CD4-positive, alpha-beta T cell treated with Interleukin-1 beta for 1 hour (primary cell): ENCODE results near the gene PAFAH1B1.
A peak's percentile ranks its signal among the peaks of the same experiment; 100 is the strongest.
"Not testable (repeated sequence)": the region's sequence is repeated elsewhere in the genome, so short reads cannot be mapped to it uniquely, and the experiment has no call there.

Source experiments
- DNase-seq, 2 donors: peaks; one replicate each; pipeline ENCODE4 v3.0.0-alpha.2; 2020 to 2022

Gene PAFAH1B1

DNA sequence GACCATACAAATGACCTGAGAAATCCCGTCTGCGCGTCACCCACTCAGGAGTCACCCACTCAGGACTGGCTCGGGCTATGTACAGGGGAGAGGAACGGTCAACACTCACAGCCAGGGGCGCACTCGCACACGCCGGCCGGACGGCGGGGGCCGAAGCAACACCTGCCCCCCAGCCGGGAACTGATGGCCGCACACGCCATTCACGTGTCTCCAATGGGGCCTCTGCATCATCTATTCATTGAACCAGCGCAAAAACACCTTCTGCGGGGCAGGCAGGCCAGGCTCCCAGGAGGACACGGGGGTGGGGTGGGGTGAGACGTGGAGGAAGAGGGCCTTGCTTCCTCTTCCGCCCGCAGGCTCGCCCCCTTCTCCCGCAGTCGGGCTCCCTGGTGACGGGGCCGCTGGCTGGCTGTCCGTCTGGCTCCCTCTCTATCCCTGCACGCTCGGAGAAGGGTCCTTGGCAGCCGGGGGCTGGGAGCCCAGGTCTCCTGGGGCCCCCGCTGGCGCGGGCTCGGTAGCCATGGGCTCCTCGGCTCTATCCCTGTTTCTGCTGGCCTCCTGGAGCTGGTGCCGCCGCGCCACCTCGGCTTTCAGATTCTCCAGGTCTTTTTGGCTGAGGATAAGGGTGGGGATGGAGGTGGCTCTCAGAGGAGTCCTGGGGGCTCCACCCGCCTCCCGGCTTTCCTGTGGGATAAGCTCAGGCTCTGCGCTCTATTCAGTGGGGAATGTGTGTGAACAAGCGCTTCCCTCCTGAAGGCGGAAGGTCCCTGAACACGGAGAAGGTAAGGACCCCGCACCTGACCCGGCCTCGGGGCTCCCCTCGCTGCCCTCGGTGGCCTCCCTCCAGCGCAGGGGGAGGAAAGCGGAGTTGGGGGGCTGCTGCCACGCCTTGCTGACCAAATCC lies 97.0 kb downstream of the PAFAH1B1 start:
- DNase-seq = no peak

GRCh38 chr17:2691069-2691871 lies 97.8 kb downstream of the PAFAH1B1 start:
- DNase-seq = no peak

DNA sequence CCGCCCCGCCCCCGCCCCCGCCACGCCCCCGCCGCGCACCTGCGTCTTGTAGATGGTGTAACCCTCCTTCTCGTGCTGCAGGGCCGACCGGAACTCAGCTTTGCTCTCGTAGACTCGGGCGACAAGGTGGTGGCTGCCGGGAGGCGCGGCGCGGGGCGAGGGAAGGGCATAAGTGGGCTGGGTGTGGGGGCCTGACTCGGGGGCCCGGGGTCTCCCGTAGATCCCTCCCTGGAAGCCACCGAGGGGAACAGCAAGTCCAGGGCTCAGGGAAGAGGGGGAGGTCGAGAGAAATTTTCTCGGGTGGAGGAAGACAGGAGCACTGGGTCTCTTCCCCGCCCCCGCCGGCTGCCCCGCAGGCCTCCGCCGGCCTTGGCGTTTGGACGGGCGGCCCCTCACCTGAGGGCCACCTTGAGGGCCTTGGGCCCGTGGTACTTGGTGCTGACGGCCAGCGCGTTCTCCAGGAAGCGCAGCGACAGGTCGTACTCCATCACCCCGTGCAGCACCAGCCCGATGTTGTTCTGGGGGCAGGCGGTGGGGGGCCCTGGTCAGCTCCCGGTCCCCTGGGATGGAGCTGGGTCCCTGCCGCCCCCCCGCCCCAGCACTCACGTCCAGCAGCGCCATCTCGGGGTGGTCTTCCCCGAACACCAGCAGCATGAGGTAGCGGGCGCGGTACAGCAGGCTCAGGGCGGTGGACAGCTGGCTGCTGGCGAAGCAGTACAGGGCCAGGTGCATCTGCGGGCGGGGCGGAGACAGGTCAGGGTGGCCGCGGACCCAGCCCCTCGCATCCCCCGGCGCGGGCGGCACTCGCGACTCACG lies 98.7 kb downstream of the PAFAH1B1 start:
- no peak for DNase-seq

- DNase-seq = no peak
Measured at GRCh38 chr17:2692781-2693135, 99.3 kb downstream of the PAFAH1B1 start.

- peak in 1 of 2 donors; percentile 18 for DNase-seq
Measured at GRCh38 chr17:2693561-2694380, 100.3 kb downstream of the PAFAH1B1 start.

DNA sequence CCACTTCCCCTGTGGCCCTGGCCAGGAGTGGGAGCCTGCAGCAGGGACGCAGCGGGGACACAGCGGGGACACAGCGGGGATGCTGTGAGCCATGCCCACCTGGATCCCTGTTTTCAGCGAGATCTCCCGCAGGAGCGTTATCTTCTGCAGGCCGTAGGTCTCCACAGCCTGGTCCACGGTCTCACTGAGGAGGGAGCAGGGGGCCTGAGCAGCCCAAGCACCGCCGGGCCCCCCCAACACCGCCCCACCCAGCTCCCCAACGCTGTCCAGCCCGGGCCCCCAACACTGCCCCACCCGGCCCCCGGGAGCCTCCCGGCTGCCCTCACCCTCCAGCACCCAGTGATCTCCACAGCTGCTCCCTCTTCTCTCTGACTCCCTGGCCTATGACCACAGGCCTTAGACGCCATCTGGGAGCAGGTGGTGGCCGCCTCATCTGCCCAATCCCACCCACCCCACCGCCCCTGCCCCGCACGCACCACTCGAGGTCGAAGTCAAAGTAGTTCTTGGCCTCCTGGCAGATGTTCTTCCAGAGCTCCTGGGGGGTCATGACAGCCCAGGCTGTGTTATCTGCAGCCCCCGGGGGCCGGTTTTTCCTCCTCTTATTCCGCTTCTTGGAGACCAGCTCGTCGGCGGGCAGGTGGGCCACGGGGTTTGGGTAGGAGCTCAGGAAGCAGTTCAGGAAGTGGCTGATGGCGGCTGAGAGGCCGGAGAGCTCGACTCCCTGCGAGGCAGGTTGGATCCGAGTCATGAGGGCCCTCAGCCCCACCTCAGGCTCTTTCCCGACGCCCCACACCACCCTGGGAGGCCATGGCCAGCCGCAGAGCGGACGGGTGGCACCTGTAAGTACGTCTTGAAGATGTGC lies 101.2 kb downstream of the PAFAH1B1 start:
- DNase-seq = no peak

- DNase-seq = no peak
Measured at GRCh38 chr17:2695243-2695960, 101.9 kb downstream of the PAFAH1B1 start.

- no peak for DNase-seq
Measured at GRCh38 chr17:2695961-2696760, 102.7 kb downstream of the PAFAH1B1 start.

DNA sequence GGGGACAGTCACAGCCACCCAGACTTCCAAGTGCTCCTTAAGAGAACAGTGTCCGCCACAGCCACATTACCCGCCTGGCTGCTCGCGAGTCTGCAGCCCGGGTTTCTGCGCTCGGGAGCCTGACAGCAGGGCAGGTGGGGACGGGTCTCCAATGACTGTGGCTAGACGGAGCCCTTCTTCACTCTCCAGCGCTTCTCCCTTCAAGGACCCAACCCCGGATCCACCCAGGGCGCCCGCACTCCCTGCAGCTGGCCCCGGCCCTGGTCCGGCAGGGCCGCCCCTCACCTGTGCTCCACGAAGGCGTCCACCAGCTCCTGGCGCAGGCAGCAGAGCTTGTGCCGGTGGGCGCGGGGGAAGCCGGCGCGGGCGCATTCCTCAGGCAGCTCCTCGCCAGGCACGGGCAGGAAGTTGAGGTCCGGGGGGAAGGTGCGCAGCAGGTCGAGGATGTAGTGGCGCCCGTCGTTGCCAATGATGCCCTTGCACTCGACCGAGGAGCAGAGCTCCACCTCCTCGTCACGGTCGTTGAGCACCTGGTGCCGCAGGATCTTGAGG lies 104.2 kb downstream of the PAFAH1B1 start:
- DNase-seq = no peak

- DNase-seq = not testable (repeated sequence)
Measured at GRCh38 chr17:2699216-2699805, 105.9 kb downstream of the PAFAH1B1 start.

GRCh38 chr17:2700030-2700490 lies 106.6 kb downstream of the PAFAH1B1 start:
- no peak for DNase-seq

GRCh38 chr17:2700491-2701141 lies 107.2 kb downstream of the PAFAH1B1 start:
- DNase-seq = no peak

DNA sequence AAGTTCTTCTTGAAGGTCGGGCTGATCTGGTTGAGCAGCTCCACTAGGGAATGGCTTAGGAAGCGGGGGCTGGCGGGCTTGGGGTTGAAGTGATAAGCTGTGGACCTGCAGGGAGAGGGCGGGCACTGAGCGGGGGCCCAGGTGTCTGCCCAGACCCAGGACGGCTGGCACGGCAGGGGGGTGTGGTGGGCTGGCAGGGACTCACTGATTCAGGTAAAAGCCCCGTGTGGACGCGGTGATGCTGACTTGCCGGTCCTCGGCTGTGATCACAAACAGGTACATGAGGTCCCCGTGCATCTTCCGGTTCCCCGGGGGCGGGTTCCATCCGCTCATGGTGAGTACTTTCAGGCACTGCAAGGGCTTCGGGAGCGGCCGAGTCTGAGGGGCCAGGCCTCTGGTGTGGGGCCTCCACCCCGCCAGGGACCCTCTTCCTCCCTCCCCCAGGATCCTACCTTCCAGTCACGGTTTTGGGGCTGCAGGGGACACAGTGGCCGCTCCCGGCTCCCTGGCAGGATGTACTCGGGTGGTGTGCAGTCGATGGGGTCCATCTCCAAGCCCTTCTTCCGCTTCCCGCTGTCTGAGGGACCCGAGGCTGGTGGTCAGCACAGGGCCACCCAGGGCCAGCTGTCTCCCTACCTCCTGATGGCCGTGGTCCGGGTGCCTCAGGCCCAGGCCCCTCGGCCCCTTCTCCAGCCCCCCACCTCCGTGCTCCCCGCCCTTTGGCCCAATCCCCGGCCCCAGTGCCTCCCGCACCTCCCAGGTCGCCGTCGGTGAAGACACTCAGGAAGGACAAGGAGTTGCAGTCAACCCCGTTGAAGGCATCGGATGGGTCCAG lies 107.9 kb downstream of the PAFAH1B1 start:
- DNase-seq = no peak

GRCh38 chr17:2701996-2702741 lies 108.7 kb downstream of the PAFAH1B1 start:
- DNase-seq = no peak

DNA sequence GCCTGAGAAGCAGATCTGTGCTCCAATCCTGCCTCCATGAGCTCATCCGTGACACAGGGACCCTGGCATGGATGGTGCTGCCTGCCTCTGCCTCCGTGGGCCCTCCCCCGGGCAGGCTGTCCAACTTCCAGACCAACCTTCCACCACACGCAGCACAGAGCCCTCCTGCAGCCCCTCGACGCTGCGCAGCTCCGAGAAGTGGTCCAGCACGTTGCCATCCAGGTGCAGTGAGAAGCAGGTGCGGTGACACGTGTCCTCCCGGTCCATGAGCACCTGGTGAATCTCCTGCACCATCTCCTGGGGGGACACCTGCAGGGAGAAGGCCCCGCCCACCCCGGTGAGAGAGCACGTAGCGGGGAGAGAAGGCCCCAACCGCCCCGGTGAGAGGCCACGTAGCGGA lies 109.7 kb downstream of the PAFAH1B1 start:
- no peak for DNase-seq

GRCh38 chr17:2703606-2704005 lies 110.2 kb downstream of the PAFAH1B1 start:
- DNase-seq = no peak
